ENCODE data around the gene EHF.

- TF ChIP-seq CTCF (IDR thresholded peaks at IDR 0.05; ENCODE audit: insufficient read depth, low read depth, low read length), result no peak
- no peak for TF ChIP-seq EZH2 (IDR thresholded peaks at IDR 0.05; ENCODE audit: insufficient read depth, low read length)
These were observed 50.2 kb downstream of the EHF start for GRCh38 chr11:34671117-34671516.
